ENCODE results near the gene SPATA25.

GRCh38 chr20:45925821-45926506, 38.5 kb upstream of the SPATA25 start:
- TF ChIP-seq, protein P1, sequence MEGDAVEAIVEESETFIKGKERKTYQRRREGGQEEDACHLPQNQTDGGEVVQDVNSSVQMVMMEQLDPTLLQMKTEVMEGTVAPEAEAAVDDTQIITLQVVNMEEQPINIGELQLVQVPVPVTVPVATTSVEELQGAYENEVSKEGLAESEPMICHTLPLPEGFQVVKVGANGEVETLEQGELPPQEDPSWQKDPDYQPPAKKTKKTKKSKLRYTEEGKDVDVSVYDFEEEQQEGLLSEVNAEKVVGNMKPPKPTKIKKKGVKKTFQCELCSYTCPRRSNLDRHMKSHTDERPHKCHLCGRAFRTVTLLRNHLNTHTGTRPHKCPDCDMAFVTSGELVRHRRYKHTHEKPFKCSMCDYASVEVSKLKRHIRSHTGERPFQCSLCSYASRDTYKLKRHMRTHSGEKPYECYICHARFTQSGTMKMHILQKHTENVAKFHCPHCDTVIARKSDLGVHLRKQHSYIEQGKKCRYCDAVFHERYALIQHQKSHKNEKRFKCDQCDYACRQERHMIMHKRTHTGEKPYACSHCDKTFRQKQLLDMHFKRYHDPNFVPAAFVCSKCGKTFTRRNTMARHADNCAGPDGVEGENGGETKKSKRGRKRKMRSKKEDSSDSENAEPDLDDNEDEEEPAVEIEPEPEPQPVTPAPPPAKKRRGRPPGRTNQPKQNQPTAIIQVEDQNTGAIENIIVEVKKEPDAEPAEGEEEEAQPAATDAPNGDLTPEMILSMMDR (IDR thresholded peaks at IDR 0.05) = no peak
- TF ChIP-seq POLR2A (IDR thresholded peaks at IDR 0.05) = no peak
